ENCODE data around the gene CKAP5. TPM values are rescaled to one million over a fixed set of nuclear protein-coding genes. Genes with fewer than 3 reads are reported as not detected.

The CKAP5 gene
- total and polyA plus RNA-seq, 2 donors (not counting 1 experiment from before 2014, with no cell fraction given) = 64.7 to 111 TPM

- no peaks in the 10 kb centered on the region for H3K4me1 ChIP-seq (ENCODE audit: control insufficient read depth, extremely low read depth, insufficient read depth, low read length)
- no peaks in the 10 kb centered on the region for H3K79me2 ChIP-seq (ENCODE audit: control insufficient read depth, insufficient read depth, low read length)
These were observed 100.1 kb downstream of the CKAP5 start for GRCh38 chr11:46745995-46746394.

GRCh38 chr11:46745328-46745727 lies 100.8 kb downstream of the CKAP5 start:
- H3K4me3 ChIP-seq (replicated peaks in 1 of 4; ENCODE audit: control extremely low read depth in 1 of 4, insufficient read depth in 1 of 4, low read depth in 3 of 4, low read length in 4 of 4) = no peak overlapping the region
- no peaks in the 10 kb centered on the region for H3K9me3 ChIP-seq (ENCODE audit: control insufficient read depth, insufficient read depth, low read depth, low read length)
- no peaks in the 10 kb centered on the region for H3K79me2 ChIP-seq (ENCODE audit: control insufficient read depth, insufficient read depth, low read length)
- no peak overlapping the region for H2AFZ ChIP-seq (ENCODE audit: low read length)
- H3K9ac ChIP-seq (ENCODE audit: insufficient read depth, low read length) = no peak overlapping the region
- no peaks in the 10 kb centered on the region for H3K27me3 ChIP-seq (ENCODE audit: control insufficient read depth, insufficient read depth, low read length)
- H4K20me1 ChIP-seq (ENCODE audit: control insufficient read depth, extremely low read depth, insufficient read depth, low read length) = no peaks in the 10 kb centered on the region
- H3K36me3 ChIP-seq (ENCODE audit: control insufficient read depth, insufficient read depth, low read length) = peaks cover 11% of the 10 kb centered on the region
- H3K27ac ChIP-seq (ENCODE audit: insufficient read depth, low read length) = no peak overlapping the region
- H3K4me2 ChIP-seq (ENCODE audit: extremely low read depth, insufficient read depth, low read length) = no peak overlapping the region
- no peaks in the 10 kb centered on the region for H3K4me1 ChIP-seq (ENCODE audit: control insufficient read depth, extremely low read depth, insufficient read depth, low read length)
- TF ChIP-seq CTCF (conservative IDR thresholded peaks at IDR 0.05 in 1 of 2, IDR thresholded peaks at IDR 0.05 in 1 of 2; ENCODE audit: low read depth in 1 of 2, low read length in 2 of 2) = no peak
- TF ChIP-seq EZH2 (IDR thresholded peaks at IDR 0.05; ENCODE audit: low read length, missing control alignments) = no peak
- no peak for DNase-seq (ENCODE audit: low read depth in 2 of 2)

More at GRCh38 chr11:46745995-46746394, 100.1 kb downstream of the CKAP5 start:
- H3K9me3 ChIP-seq (ENCODE audit: control insufficient read depth, insufficient read depth, low read depth, low read length) = no peaks in the 10 kb centered on the region
- TF ChIP-seq CTCF (conservative IDR thresholded peaks at IDR 0.05 in 1 of 2, IDR thresholded peaks at IDR 0.05 in 1 of 2; ENCODE audit: low read depth in 1 of 2, low read length in 2 of 2) (no peak), EZH2 (IDR thresholded peaks at IDR 0.05; ENCODE audit: low read length, missing control alignments) (no peak)
- no peak overlapping the region for H3K4me2 ChIP-seq (ENCODE audit: extremely low read depth, insufficient read depth, low read length)
- H3K4me3 ChIP-seq (replicated peaks in 1 of 4; ENCODE audit: control extremely low read depth in 1 of 4, insufficient read depth in 1 of 4, low read depth in 3 of 4, low read length in 4 of 4) = no peak overlapping the region
- H2AFZ ChIP-seq (ENCODE audit: low read length) = no peak overlapping the region
- H3K27ac ChIP-seq (ENCODE audit: insufficient read depth, low read length) = no peak overlapping the region
- H4K20me1 ChIP-seq (ENCODE audit: control insufficient read depth, extremely low read depth, insufficient read depth, low read length) = no peaks in the 10 kb centered on the region
- H3K9ac ChIP-seq (ENCODE audit: insufficient read depth, low read length) = no peak overlapping the region
- no peaks in the 10 kb centered on the region for H3K27me3 ChIP-seq (ENCODE audit: control insufficient read depth, insufficient read depth, low read length)
- peaks cover 18% of the 10 kb centered on the region for H3K36me3 ChIP-seq (ENCODE audit: control insufficient read depth, insufficient read depth, low read length)
- no peak for DNase-seq (ENCODE audit: low read depth in 2 of 2)

DNA sequence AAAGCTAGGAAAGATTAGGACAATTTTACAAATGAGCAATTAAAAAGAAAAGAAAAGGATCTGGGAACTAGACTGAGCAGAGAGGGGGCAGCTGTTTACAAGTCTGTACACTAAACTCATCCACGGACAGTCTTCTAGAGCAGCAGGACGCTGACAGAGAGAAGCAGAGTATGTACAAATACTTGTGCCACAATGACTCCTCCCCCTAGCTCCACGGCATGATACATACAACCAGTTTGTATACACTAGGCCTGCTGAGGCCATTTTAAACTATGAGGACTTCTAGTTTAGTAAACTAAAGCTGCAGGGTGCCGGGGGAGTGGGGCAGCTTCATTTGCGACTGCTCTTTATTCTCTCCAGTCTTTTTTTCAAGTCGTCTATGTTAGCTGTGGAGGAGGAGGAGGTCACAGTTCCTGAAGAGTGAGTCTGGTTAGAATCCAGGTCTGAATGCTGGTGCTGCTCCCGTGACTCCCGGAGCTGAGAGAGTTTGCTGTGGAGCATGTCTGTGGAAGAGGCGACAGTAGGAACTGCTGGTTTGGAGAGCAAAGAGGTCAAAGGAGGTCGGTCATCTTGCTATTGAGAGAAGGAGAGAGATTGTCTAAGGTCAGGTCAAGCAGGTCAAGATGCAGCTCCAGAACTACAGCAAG lies 102.3 kb downstream of the CKAP5 start:
- Histone ChIP-seq H3K27me3 (ENCODE audit: control insufficient read depth, insufficient read depth, low read length) (no peaks in the 10 kb centered on the region), H3K9me3 (ENCODE audit: control insufficient read depth, insufficient read depth, low read depth, low read length) (no peaks in the 10 kb centered on the region), H3K4me3 (replicated peaks in 1 of 4; ENCODE audit: control extremely low read depth in 1 of 4, insufficient read depth in 1 of 4, low read depth in 3 of 4, low read length in 4 of 4) (no peak overlapping the region), H3K4me1 (ENCODE audit: control insufficient read depth, extremely low read depth, insufficient read depth, low read length) (no peaks in the 10 kb centered on the region), H3K27ac (ENCODE audit: insufficient read depth, low read length) (no peak overlapping the region), H3K4me2 (ENCODE audit: extremely low read depth, insufficient read depth, low read length) (no peak overlapping the region), H3K36me3 (ENCODE audit: control insufficient read depth, insufficient read depth, low read length) (peaks cover 9% of the 10 kb centered on the region), H3K79me2 (ENCODE audit: control insufficient read depth, insufficient read depth, low read length) (no peaks in the 10 kb centered on the region), H3K9ac (ENCODE audit: insufficient read depth, low read length) (no peak overlapping the region), H2AFZ (ENCODE audit: low read length) (no peak overlapping the region), H4K20me1 (ENCODE audit: control insufficient read depth, extremely low read depth, insufficient read depth, low read length) (no peaks in the 10 kb centered on the region)
- DNase-seq (ENCODE audit: low read depth in 2 of 2) = no peak
- TF ChIP-seq EZH2 (IDR thresholded peaks at IDR 0.05; ENCODE audit: low read length, missing control alignments) = no peak
- no peak for TF ChIP-seq CTCF (conservative IDR thresholded peaks at IDR 0.05 in 1 of 2, IDR thresholded peaks at IDR 0.05 in 1 of 2; ENCODE audit: low read depth in 1 of 2, low read length in 2 of 2)

All from fibroblast of lung (primary cell).